Activated CD4-positive, alpha-beta T cell treated with anti-CD3 and anti-CD28 coated beads for 24 hours (primary cell): Measurements from ENCODE around the gene ZNF804B.

ENCODE experiments used
- DNase-seq, 2 donors: peaks; one replicate each; pipeline ENCODE4 v3.0.0-alpha.2; 2020; ENCODE audit warnings: low read depth in 2 of 2

The ZNF804B gene

GRCh38 chr7:88835147-88835728 lies 75.7 kb downstream of the ZNF804B start:
- no peak for DNase-seq

GRCh38 chr7:88842201-88842600 lies 82.7 kb downstream of the ZNF804B start:
- DNase-seq, result no peak

GRCh38 chr7:88845091-88845490 lies 85.6 kb downstream of the ZNF804B start:
- DNase-seq, result no peak

- no peak for DNase-seq
These were observed 91.7 kb downstream of the ZNF804B start for GRCh38 chr7:88851220-88851619.

- DNase-seq, result no peak
These were observed 99.8 kb downstream of the ZNF804B start for GRCh38 chr7:88859288-88859687.

- DNase-seq, result no peak
These were observed 106.9 kb downstream of the ZNF804B start for GRCh38 chr7:88866265-88866863.

- no peak for DNase-seq
These were observed 107.7 kb downstream of the ZNF804B start for GRCh38 chr7:88867158-88867557.

GRCh38 chr7:88868456-88868855 lies 109.0 kb downstream of the ZNF804B start:
- no peak for DNase-seq

- no peak for DNase-seq
These were observed 121.6 kb downstream of the ZNF804B start for GRCh38 chr7:88881136-88881535.

- DNase-seq, result no peak
These were observed 125.6 kb downstream of the ZNF804B start for GRCh38 chr7:88885131-88885530.

GRCh38 chr7:88888684-88889083 lies 129.2 kb downstream of the ZNF804B start:
- no peak for DNase-seq

GRCh38 chr7:88910516-88910915 lies 151.0 kb downstream of the ZNF804B start:
- no peak for DNase-seq

GRCh38 chr7:88912852-88913251 lies 153.4 kb downstream of the ZNF804B start:
- no peak for DNase-seq

GRCh38 chr7:88915615-88916014 lies 156.1 kb downstream of the ZNF804B start:
- DNase-seq, result no peak

GRCh38 chr7:88919478-88920131 lies 160.1 kb downstream of the ZNF804B start:
- no peak for DNase-seq

- DNase-seq, result no peak
These were observed 163.4 kb downstream of the ZNF804B start for GRCh38 chr7:88922944-88923343.

- DNase-seq, result no peak
These were observed 168.8 kb downstream of the ZNF804B start for GRCh38 chr7:88928276-88928675.

- DNase-seq, result no peak
These were observed 170.2 kb downstream of the ZNF804B start for GRCh38 chr7:88929719-88930118.

GRCh38 chr7:88933285-88933684 lies 173.8 kb downstream of the ZNF804B start:
- DNase-seq, result no peak

GRCh38 chr7:88942815-88943501 lies 183.5 kb downstream of the ZNF804B start:
- no peak for DNase-seq

- DNase-seq, result no peak
These were observed 192.3 kb downstream of the ZNF804B start for GRCh38 chr7:88951826-88952225.

GRCh38 chr7:88964418-88964817 lies 204.9 kb downstream of the ZNF804B start:
- DNase-seq, result no peak

- no peak for DNase-seq
These were observed 205.9 kb downstream of the ZNF804B start for GRCh38 chr7:88965371-88965770.
